Liver (tissue), 9 donors: ENCODE results near the gene MED25. TPM values are rescaled to one million over a fixed set of nuclear protein-coding genes. Genes with fewer than 3 reads are reported as not detected.

Experiments used
- DNase-seq: peaks from one replicate; pipeline ENCODE4 v3.0.0-alpha.2; 2017; ENCODE audit warnings: low spot score
- H3K27ac ChIP-seq, 2 donors: one replicate each; pipeline ENCODE4 v1.7.0; 2013; ENCODE audit warnings: inconsistent platforms in 2 of 2, low read length in 2 of 2, control low read depth in 1 of 2, low read depth in 1 of 2, mild to moderate bottlenecking in 1 of 2
- H3K27me3 ChIP-seq, 4 donors: one replicate each; pipeline versions ENCODE4 v1.6.1 to v1.7.0; 2013; ENCODE audit warnings: low read length in 3 of 4, inconsistent platforms in 1 of 4, mild to moderate bottlenecking in 1 of 4, moderate library complexity in 1 of 4; ENCODE audit not compliant: control insufficient read depth in 4 of 4, insufficient read depth in 4 of 4
- H3K36me3 ChIP-seq, 4 donors: one replicate each; pipeline versions ENCODE4 v1.6.1 to v1.7.0; 2013; ENCODE audit warnings: low read length in 3 of 4, mild to moderate bottlenecking in 3 of 4, low read depth in 1 of 4, moderate library complexity in 1 of 4; ENCODE audit not compliant: control insufficient read depth in 4 of 4, insufficient read depth in 3 of 4
- H3K4me1 ChIP-seq, 4 donors: one replicate each; pipeline versions ENCODE4 v1.6.1 to v1.7.0; 2013; ENCODE audit warnings: low read length in 3 of 4, mild to moderate bottlenecking in 3 of 4, moderate library complexity in 1 of 4; ENCODE audit not compliant: control insufficient read depth in 4 of 4, insufficient read depth in 4 of 4
- H3K4me3 ChIP-seq, 3 donors: one replicate each; pipeline versions ENCODE4 v1.6.1 to v1.7.0; 2013; ENCODE audit warnings: low read length in 3 of 3, control low read depth in 1 of 3, low read depth in 1 of 3, mild to moderate bottlenecking in 1 of 3
- H3K9ac ChIP-seq, 2 donors: one replicate each; pipeline ENCODE4 v1.7.0; 2013; ENCODE audit warnings: low read length in 2 of 2, mild to moderate bottlenecking in 2 of 2, moderate library complexity in 2 of 2, control low read depth in 1 of 2, low read depth in 1 of 2
- H3K9me3 ChIP-seq, 4 donors: one replicate each; pipeline versions ENCODE4 v1.6.1 to v1.7.0; 2013; ENCODE audit warnings: low read length in 3 of 4; ENCODE audit not compliant: control insufficient read depth in 4 of 4
- EGR1 ChIP-seq, 2 donors: IDR thresholded peaks; 2 replicates each; pipeline ENCODE4 v1.6.1; 2016 to 2018; ENCODE audit warnings: antibody characterized with exemption in 2 of 2, low read depth in 2 of 2
- GABPA ChIP-seq, 2 donors: IDR thresholded peaks in 1 of 2; conservative IDR thresholded peaks in 1 of 2; 2 replicates each; pipeline ENCODE4 v1.6.1; 2016; ENCODE audit warnings: antibody characterized with exemption in 2 of 2, mild to moderate bottlenecking in 1 of 2, moderate library complexity in 1 of 2
- HNF4A ChIP-seq, 2 donors: conservative IDR thresholded peaks; 2 replicates each; pipeline ENCODE4 v1.6.1; 2016; ENCODE audit warnings: antibody characterized with exemption in 2 of 2, mild to moderate bottlenecking in 2 of 2
- HNF4G ChIP-seq: IDR thresholded peaks from 2 replicates; pipeline ENCODE4 v1.6.1; 2016; ENCODE audit warnings: antibody characterized with exemption
- NR2F2 ChIP-seq: IDR thresholded peaks from 2 replicates; pipeline ENCODE4 v1.6.1; 2016; ENCODE audit warnings: antibody characterized with exemption
- RAD21 ChIP-seq, 2 donors: IDR thresholded peaks; 2 replicates each; pipeline ENCODE4 v1.6.1; 2016; ENCODE audit warnings: antibody characterized with exemption in 2 of 2, mild to moderate bottlenecking in 2 of 2
- RXRA ChIP-seq, 2 donors: IDR thresholded peaks; 2 replicates each; pipeline ENCODE4 v1.6.1; 2017 to 2018; ENCODE audit warnings: antibody characterized with exemption in 2 of 2, mild to moderate bottlenecking in 1 of 2
- SP1 ChIP-seq: IDR thresholded peaks from 2 replicates; pipeline ENCODE4 v1.6.1; 2018; ENCODE audit warnings: antibody characterized with exemption, mild to moderate bottlenecking
- YY1 ChIP-seq: IDR thresholded peaks from 2 replicates; pipeline ENCODE4 v1.6.1; 2016; ENCODE audit warnings: antibody characterized with exemption, mild to moderate bottlenecking
- WGBS: extraction: QIAGEN DNeasy Blood & Tissue Kit; methylation state at CpG from one replicate; pipeline ENCODE4 v1.1.7; 2013; 5-methylcytosine and 5-hydroxymethylcytosine counted together
- polyA plus RNA-seq, 2 donors: library from polyadenylated mRNA; stranded (reverse) in 1 of 2; unstranded in 1 of 2; fragments of 200-250 nt in 1 of 2; fragments of >200 nt in 1 of 2; fragmentation: Nextera tagmentation in 1 of 2; extraction: Ambion mirVana in 1 of 2; gene quantifications; one replicate each; pipeline versions ENCODE4 v1.2.1 to v1.2.3, GENCODE V29; 2013 to 2015
- total RNA-seq, 2 donors: library from RNA; depleted of rRNA; stranded (reverse); fragments of >200 nt; gene quantifications; one replicate each; pipeline ENCODE4 v1.2.3, GENCODE V29; 2014
- TF ChIP-seq, protein P1 (sequence below): IDR thresholded peaks from 2 replicates; pipeline ENCODE4 v1.6.1; 2016; ENCODE audit warnings: antibody characterized with exemption
- TF ChIP-seq, protein P2 (sequence below): IDR thresholded peaks from 2 replicates; pipeline ENCODE4 v1.6.1; 2016; ENCODE audit warnings: antibody characterized with exemption
- TF ChIP-seq, protein P3 (sequence below): IDR thresholded peaks from 2 replicates; pipeline ENCODE4 v1.6.1; 2016; ENCODE audit warnings: antibody characterized with exemption, mild to moderate bottlenecking
- TF ChIP-seq, protein P4 (sequence below): fragments of 150-350 bp; IDR thresholded peaks from 2 replicates; pipeline ENCODE4 v1.5.1; 2017; ENCODE audit warnings: improper control_type of control experiment, low read depth, low read length; ENCODE audit not compliant: missing input control
- donor health status: healthy.
- donor health status: healthy.
- donor health status: healthy.
- donor health status: healthy.
- donor health status: healthy.

MED25 gene
- total and polyA plus RNA-seq, 4 donors: 4.7 to 24.1 (median 9.6) TPM

DNA sequence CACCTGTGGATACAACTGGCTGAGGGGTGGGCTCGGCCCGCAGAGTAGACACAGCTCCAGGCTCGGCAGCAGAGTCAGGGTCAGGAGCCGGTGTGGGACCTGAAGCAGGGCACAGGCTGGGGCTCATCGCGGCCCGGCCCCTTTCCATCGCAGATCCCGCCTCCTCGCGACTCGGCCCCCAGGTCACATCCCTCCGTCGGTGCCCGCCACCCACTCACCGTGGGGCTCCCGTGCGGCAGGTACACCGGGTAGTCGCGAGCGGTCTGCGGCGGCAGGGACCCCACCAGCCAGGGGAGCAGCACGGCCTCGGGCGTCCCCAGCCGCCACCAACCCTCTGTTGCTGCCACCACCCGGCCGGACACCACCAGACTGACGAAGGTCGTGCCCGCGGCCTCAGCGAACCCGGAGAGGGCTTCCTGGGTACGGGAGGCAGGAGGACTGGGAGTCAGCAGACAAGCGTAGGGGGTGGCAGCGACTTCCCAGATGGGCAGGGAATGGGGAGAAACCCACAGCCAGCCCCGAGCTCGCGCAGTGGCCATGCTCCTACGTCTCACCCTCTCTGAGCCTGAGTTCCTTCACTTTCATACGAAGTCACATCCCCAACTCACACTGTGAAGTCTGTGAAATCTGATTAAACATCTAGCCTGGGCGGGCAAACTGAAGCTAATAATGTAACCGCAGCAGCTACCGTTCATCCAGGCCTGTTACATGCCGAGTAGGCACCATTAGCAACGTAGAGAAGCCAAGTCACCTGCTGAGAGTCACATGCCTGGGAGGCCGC, 8.7 kb upstream of the MED25 start:
- WGBS: 8% methylated on average over 50 of the region's 50 CpGs
- peak; percentile 72 for DNase-seq

DNA sequence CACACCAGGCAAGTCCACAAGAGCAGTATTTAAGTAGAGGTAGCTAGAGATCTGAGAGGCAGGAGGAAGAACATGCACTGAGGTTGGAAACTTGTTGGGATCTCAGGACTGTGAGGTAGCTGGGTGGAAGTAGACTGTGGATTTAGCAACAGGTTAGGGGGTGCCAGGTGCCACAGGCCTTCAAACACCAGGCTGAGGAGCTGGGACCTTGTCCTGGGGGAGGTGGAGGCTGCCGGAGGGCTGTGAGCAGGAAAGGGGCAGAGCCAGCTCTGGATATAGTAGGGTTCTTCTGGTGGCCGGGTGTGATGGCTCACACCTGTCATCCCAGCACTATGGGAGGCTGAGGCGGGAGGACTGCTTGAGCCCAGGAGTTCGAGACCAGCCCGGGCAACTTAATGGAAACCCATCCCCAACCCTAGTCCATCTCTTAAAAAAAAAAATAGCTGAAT, 8.1 kb upstream of the MED25 start:
- Histone ChIP-seq H3K27me3 (no peaks in the 10 kb centered on the region), H3K9ac (peak overlapping the region in 1 of 2 donors; percentile 30), H3K4me3 (no peak overlapping the region), H3K4me1 (peaks cover 1 to 27% (median 16%) of the 10 kb centered on the region in 4 donors), H3K27ac (peak overlapping the region; percentile 73 to 77), H3K36me3 (peaks cover 0 to 12% (median 4%) of the 10 kb centered on the region in 4 donors), H3K9me3 (no peaks in the 10 kb centered on the region)
- 95% methylated on average over 5 of the region's 5 CpGs for WGBS
- DNase-seq: no peak
- TF ChIP-seq YY1 (no peak), GABPA (IDR thresholded peaks at IDR 0.05 in 1 of 2, conservative IDR thresholded peaks at IDR 0.05 in 1 of 2) (no peak), EGR1 (IDR thresholded peaks at IDR 0.05; ENCODE audit: low read depth in 2 of 2) (no peak), HNF4G (no peak), RAD21 (IDR thresholded peaks at IDR 0.05) (no peak), NR2F2 (no peak), SP1 (no peak), HNF4A (conservative IDR thresholded peaks at IDR 0.05) (no peak)
- TF ChIP-seq, protein P1, sequence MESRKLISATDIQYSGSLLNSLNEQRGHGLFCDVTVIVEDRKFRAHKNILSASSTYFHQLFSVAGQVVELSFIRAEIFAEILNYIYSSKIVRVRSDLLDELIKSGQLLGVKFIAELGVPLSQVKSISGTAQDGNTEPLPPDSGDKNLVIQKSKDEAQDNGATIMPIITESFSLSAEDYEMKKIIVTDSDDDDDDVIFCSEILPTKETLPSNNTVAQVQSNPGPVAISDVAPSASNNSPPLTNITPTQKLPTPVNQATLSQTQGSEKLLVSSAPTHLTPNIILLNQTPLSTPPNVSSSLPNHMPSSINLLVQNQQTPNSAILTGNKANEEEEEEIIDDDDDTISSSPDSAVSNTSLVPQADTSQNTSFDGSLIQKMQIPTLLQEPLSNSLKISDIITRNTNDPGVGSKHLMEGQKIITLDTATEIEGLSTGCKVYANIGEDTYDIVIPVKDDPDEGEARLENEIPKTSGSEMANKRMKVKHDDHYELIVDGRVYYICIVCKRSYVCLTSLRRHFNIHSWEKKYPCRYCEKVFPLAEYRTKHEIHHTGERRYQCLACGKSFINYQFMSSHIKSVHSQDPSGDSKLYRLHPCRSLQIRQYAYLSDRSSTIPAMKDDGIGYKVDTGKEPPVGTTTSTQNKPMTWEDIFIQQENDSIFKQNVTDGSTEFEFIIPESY: no peak
- TF ChIP-seq, protein P2, sequence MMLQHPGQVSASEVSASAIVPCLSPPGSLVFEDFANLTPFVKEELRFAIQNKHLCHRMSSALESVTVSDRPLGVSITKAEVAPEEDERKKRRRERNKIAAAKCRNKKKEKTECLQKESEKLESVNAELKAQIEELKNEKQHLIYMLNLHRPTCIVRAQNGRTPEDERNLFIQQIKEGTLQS: no peak
- TF ChIP-seq, protein P3, sequence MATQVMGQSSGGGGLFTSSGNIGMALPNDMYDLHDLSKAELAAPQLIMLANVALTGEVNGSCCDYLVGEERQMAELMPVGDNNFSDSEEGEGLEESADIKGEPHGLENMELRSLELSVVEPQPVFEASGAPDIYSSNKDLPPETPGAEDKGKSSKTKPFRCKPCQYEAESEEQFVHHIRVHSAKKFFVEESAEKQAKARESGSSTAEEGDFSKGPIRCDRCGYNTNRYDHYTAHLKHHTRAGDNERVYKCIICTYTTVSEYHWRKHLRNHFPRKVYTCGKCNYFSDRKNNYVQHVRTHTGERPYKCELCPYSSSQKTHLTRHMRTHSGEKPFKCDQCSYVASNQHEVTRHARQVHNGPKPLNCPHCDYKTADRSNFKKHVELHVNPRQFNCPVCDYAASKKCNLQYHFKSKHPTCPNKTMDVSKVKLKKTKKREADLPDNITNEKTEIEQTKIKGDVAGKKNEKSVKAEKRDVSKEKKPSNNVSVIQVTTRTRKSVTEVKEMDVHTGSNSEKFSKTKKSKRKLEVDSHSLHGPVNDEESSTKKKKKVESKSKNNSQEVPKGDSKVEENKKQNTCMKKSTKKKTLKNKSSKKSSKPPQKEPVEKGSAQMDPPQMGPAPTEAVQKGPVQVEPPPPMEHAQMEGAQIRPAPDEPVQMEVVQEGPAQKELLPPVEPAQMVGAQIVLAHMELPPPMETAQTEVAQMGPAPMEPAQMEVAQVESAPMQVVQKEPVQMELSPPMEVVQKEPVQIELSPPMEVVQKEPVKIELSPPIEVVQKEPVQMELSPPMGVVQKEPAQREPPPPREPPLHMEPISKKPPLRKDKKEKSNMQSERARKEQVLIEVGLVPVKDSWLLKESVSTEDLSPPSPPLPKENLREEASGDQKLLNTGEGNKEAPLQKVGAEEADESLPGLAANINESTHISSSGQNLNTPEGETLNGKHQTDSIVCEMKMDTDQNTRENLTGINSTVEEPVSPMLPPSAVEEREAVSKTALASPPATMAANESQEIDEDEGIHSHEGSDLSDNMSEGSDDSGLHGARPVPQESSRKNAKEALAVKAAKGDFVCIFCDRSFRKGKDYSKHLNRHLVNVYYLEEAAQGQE: no peak
- TF ChIP-seq, protein P4, sequence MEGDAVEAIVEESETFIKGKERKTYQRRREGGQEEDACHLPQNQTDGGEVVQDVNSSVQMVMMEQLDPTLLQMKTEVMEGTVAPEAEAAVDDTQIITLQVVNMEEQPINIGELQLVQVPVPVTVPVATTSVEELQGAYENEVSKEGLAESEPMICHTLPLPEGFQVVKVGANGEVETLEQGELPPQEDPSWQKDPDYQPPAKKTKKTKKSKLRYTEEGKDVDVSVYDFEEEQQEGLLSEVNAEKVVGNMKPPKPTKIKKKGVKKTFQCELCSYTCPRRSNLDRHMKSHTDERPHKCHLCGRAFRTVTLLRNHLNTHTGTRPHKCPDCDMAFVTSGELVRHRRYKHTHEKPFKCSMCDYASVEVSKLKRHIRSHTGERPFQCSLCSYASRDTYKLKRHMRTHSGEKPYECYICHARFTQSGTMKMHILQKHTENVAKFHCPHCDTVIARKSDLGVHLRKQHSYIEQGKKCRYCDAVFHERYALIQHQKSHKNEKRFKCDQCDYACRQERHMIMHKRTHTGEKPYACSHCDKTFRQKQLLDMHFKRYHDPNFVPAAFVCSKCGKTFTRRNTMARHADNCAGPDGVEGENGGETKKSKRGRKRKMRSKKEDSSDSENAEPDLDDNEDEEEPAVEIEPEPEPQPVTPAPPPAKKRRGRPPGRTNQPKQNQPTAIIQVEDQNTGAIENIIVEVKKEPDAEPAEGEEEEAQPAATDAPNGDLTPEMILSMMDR: no peak

More for the DNA sequence above, 8.7 kb upstream of the MED25 start:
- peak overlapping the region; percentile 73 to 77 for H3K27ac ChIP-seq
- H3K27me3 ChIP-seq: no peaks in the 10 kb centered on the region
- H3K36me3 ChIP-seq: peaks cover 0 to 18% (median 5%) of the 10 kb centered on the region in 4 donors
- H3K4me3 ChIP-seq: peak overlapping the region; percentile 70 to 84 (median 72)
- no peaks in the 10 kb centered on the region for H3K9me3 ChIP-seq
- H3K9ac ChIP-seq: peak overlapping the region; percentile 8 to 30
- TF ChIP-seq, protein P3: peak; percentile 40
- peak; percentile 48 to 49 for TF ChIP-seq RXRA (IDR thresholded peaks at IDR 0.05)
- TF ChIP-seq, protein P1: no peak
- H3K4me1 ChIP-seq: peaks cover 1 to 27% (median 16%) of the 10 kb centered on the region in 4 donors
